HG02885 (cell line): ENCODE measurements around the gene MOK.

Source experiments
- ATAC-seq: cut with Tn5 transposase; IDR thresholded peaks from one replicate; pipeline ENCODE4 v1.9.1; 2021; ENCODE audit warnings: mild to moderate bottlenecking; ENCODE audit not compliant: unreplicated experiment, poor library complexity

The MOK gene

DNA sequence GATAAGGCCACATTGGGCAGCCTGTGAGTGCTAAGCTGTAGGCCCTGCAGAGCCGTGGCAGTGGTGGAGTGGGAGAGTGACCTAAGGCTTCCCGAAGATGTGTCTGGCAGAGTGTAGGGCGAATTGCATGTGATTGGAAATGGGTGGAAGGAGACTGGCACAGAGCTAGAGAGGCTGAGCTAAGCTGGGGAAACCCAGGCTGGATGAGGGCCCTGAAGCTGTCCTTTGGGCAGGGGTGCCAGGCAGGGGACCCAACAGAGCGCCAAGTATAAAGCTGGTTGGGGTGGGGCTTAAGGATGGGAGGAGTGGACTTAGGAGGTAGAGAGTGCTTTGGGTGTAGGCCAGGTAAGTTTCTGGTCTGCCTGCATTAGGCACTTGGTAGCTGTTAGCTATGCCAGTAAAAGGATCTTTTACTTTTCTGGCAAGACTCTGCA, 117.4 kb downstream of the MOK start:
- no peak for ATAC-seq

DNA sequence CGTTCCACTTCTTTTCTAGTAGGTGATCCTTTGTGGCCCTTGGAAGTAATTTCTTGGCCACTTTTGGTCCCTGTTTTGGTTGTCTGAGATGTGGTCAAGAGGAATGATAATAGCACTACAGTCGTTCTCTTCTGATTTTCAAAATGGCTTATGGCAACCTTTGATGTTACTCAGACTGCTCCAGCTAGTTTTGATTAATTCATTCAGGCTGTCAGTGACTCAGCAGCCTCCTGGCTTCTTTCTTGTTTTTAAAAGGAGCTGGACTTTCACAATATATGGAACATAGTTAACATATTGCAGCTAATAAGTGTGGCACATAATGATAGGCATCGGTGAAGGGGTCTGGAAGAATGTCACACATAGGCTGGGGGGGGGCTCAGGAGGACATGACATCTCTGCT, 117.9 kb downstream of the MOK start:
- ATAC-seq: no peak

DNA sequence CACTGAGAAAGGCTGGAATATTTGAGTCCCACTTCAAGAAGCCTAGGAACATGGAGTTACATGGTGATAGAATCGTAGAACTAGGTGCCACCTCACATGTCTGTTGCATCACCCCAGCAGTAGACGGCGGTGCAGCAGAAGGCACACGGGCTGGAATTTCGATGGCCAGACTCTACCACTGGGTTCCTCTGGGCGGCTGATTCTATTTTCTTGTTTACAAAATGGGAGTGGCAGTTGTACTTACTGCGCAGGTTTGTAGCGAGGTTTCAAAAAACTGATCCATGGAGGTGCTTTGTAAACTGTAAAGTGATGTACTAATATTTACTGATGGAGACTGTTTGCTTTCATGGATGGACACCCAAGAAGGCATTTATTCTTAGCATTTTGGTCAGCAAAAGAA, 119.6 kb downstream of the MOK start:
- no peak for ATAC-seq

DNA sequence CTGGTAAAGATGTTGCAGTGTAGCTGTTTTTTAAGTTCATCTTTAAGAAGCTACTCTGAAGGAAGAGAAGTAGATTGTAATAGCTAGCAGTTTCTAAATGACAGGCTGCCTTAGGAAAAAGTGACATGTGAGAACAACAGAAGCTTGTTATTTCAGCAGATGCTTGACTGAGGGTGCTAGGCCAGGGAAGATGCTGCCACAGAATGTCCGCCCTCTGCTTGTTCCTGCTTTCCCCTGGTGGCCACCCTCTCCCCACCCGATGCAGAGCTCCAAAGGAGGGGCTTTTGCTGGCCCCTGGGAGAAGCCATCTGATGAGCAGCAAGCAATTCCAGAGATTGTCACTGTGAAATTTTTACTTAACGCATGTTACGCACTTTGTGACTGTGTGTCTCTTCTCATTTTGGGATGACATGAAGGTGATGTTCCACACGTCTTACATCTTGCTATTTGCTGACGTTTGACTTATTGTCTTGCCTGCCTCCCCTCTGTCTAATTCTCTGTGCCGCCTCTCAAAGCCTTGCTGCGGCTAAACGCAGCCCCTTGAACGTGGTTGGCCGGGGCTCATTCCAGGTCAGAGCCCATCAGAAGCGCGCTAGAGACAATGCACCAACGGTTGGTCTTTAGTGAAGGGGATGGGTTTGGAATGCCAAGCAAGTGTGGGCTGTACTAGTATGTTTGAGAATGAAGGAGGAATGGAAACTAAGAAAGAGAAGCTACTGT, 120.5 kb downstream of the MOK start:
- no peak for ATAC-seq

DNA sequence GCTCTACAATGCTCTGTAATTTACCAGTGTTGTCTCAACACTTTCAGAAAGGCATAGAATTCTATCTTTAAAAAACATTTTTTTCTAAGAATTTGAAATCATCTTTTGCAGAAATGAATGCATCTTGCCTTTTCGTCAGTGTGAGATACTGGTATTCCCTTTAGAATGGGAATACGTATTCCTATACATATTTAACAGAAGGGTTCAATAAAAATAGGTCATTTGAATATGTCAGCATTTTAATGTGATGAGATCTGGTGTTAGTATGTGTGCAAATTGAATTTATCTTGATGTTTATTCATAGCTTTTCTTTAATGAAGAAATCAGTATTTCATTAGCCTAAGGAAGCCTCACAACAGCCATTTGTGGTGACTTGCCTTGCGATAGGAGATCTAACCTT, 121.1 kb downstream of the MOK start:
- no peak for ATAC-seq

DNA sequence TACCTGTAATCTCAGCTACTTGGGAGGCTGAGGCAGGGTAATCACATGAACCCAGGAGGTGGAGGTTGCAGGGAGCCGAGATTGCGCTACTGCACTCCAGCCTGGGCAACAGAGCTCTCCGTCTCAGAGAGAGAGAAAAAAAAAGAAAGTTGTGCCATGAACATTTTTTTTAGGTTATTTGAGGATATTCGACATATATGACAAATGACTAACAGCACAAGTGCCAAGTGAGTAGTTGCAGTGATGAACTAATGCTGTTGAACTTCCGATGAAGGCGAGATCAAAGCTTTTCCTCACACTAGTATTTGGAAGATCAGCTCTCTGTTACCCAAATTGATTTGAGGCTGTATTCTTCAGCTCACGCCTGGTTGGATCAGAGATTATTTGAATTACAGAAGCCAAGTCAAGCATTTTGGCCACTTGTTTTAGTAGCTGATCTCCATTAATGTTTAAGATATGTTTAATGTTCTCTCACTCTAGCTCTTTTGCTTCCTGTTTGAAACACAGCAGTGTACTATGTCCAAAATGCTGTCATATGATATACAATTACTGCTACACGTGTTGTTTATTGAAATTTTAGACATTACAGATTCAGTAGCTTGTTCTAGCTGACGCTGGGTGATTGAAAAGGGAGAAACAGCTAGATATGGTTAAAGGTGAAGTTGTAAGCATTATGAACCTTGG, 121.9 kb downstream of the MOK start:
- ATAC-seq: no peak

DNA sequence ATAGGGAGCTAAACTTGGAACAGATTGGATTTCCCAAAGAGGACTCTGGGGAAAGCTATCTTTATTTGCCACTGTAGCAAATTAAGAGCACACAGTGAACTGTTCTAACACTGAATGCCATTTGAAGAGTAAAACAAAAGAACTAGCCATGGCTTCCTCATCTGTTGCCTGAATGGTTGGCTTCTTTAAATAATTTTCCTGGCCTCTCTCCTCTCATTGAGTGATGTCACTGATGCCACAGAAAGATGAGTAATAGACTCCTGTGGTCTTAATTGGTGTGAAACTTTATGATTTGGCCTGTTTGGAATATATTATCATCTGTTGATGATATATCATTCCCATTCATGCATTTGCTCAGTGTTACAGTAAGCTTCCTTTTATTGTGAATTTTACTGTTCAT, 122.8 kb downstream of the MOK start:
- no peak for ATAC-seq

DNA sequence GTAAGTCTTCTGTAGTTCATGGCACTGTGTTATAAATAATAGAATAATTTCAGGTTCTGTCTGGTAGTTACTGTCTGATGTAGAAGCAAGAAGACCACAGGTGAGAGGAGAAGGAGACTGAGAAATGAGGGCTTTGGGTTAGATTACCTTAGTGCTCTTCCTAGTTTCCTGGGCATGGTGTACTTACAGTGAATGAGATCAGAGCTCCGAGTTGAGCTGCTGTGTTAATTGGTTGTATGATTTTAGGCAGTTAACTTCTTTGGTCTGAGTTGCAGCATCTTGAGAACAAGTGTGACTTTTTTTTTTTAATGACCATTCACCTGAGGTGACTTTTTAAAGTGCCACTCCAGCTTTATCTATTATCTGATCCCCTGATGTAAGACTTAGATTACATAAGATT, 123.8 kb downstream of the MOK start:
- no peak for ATAC-seq

DNA sequence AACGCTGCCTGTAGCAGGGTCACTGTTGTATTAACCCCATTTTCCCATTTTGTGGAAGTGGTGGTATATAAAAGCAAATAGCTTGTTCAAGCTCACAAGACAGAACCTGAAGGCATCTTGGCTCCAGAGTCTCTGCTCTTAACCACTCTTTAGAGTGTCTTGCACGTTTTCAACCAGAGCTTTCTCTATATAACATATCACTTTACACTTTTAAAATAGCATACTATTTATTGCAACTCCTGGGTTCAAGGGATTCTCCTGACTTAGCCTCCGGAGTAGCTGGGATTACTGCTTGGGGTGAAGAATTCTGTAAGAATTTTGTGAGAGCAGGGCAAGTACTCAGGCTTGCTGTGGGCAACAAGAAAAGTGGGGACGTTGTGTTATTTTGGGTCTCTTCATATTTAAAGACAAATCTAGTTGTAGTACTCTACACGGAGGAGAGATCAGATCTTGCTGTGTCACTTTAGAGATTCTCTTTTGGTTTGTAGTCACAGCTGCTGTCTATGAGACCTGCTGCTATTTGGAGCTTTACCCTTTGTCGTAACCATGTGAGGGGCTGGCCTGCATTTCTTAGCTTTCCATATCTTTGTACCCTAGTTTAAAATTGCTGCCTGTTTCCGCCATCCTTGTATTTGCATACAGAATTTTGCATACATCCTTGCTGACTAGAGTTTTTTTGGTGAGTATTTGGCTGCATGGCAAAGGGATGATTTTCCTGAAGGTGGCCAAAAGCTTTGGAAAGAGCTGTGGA, 124.5 kb downstream of the MOK start:
- ATAC-seq: no peak
